HCT116 (cell line): ENCODE results near the gene NHLH1. TPM values are rescaled to one million over a fixed set of nuclear protein-coding genes. Genes with fewer than 3 reads are reported as not detected.

ENCODE experiments used
- ATAC-seq: fragments of 200-7000 bp; cut with Tn5 transposase; 2 replicates; pipeline ENCODE4 v1.9.1; 2020; ENCODE audit warnings: mild to moderate bottlenecking, moderate library complexity
- BruUV-seq: library from RNA; stranded (reverse); fragments of 400-500 nt; replicated peaks from 2 replicates; lab custom pipeline; 2021; lab: Mats Ljungman, UMichigan
- CTCF ChIA-PET: fragments of 300-600 bp; sonication (Branson Sonifier 250); formaldehyde crosslinking; loops from one replicate; lab custom pipeline; 2021; ENCODE audit warnings: antibody characterized with exemption; lab: Charles Lee
- POLR2A ChIA-PET: fragments of 300-600, 350-600 bp; sonication (Branson Sonifier 250); formaldehyde crosslinking; loops from one replicate; lab custom pipeline; 2021; ENCODE audit warnings: antibody characterized with exemption; lab: Charles Lee
- RAD21 ChIA-PET, 2 experiments: fragments of 300-600 bp; sonication (Branson Sonifier 250); formaldehyde crosslinking; loops; one replicate each; lab custom pipeline; 2023; ENCODE audit warnings: low total read pairs in 2 of 2; ENCODE audit not compliant: uncharacterized antibody in 2 of 2, unreplicated experiment in 2 of 2, low non-redundant PET in 1 of 2; lab: Charles Lee
- DNase-seq: peaks from one replicate; pipeline ENCODE4 v3.0.0-alpha.2; 2010; ENCODE audit warnings: low read depth, low spot score
- H2AFZ ChIP-seq: fragments of 200-600 bp; shearing (Covaris generic), sonication (generic); 2 replicates; pipeline ENCODE4 v1.6.1; 2017; ENCODE audit warnings: low read depth, mixed run types, mixed read lengths, antibody characterized with exemption, low read length; ENCODE audit not compliant: poor library complexity, severe bottlenecking
- H3K27ac ChIP-seq: 2 replicates; pipeline ENCODE4 v1.5.1; 2012; ENCODE audit warnings: low read depth, low read length
- H3K27me3 ChIP-seq: fragments of 200-600 bp; sonication (generic); 2 replicates; pipeline ENCODE4 v1.6.1; 2016; ENCODE audit warnings: mixed run types, low read length, mixed read lengths; ENCODE audit not compliant: insufficient read depth
- H3K36me3 ChIP-seq, 2 experiments: fragments of 200-500 bp in 1 of 2; fragments of 200-600 bp in 1 of 2; sonication (Bioruptor generic) in 1 of 2; sonication (generic) in 1 of 2; 2 replicates each; pipeline versions ENCODE4 v1.5.1 to v1.6.1; 2014 to 2016; ENCODE audit warnings: low read length in 2 of 2, inconsistent platforms in 1 of 2, mixed read lengths in 1 of 2, mixed run types in 1 of 2; ENCODE audit not compliant: insufficient read depth in 2 of 2, control insufficient read depth in 1 of 2
- H3K4me1 ChIP-seq, 2 experiments: fragments of 200-600 bp in 1 of 2; sonication (generic) in 1 of 2; 2 replicates each; pipeline versions ENCODE4 v1.5.1 to v1.6.1; 2012 to 2017; ENCODE audit warnings: low read length in 2 of 2, inconsistent platforms in 1 of 2, mild to moderate bottlenecking in 1 of 2, mixed read lengths in 1 of 2, mixed run types in 1 of 2, moderate library complexity in 1 of 2; ENCODE audit not compliant: insufficient read depth in 2 of 2, control insufficient read depth in 1 of 2
- H3K4me2 ChIP-seq: fragments of 200-600 bp; sonication (generic); 2 replicates; pipeline ENCODE4 v1.6.1; 2017; ENCODE audit warnings: mixed run types, low read length, mixed read lengths
- H3K4me3 ChIP-seq, 2 experiments: fragments of 200-600 bp in 1 of 2; sonication (generic) in 1 of 2; replicated peaks in 1 of 2; 2 replicates each; pipeline ENCODE4 v1.5.1; 2011 to 2016; ENCODE audit warnings: low read length in 2 of 2, control low read depth in 1 of 2, low read depth in 1 of 2, mild to moderate bottlenecking in 1 of 2, mixed read lengths in 1 of 2, mixed run types in 1 of 2
- H3K79me2 ChIP-seq: fragments of 200-600 bp; sonication (generic); 2 replicates; pipeline ENCODE4 v1.6.1; 2017; ENCODE audit warnings: mild to moderate bottlenecking, mixed run types, low read length, moderate library complexity, mixed read lengths; ENCODE audit not compliant: insufficient read depth
- H3K9ac ChIP-seq: fragments of 200-600 bp; sonication (generic); 2 replicates; pipeline ENCODE4 v1.6.1; 2016; ENCODE audit warnings: low read length, mixed read lengths
- H3K9me2 ChIP-seq: fragments of 200-600 bp; sonication (generic), shearing (Covaris generic); 2 replicates; pipeline ENCODE4 v1.6.1; 2017; ENCODE audit warnings: mixed run types, mild to moderate bottlenecking, moderate library complexity; ENCODE audit not compliant: insufficient read depth
- H3K9me3 ChIP-seq, 2 experiments: fragments of 200-500 bp in 1 of 2; fragments of 200-600 bp in 1 of 2; sonication (Bioruptor generic) in 1 of 2; sonication (generic) in 1 of 2; 2 replicates each; pipeline ENCODE4 v1.6.1; 2014 to 2017; ENCODE audit warnings: low read length in 2 of 2, mixed read lengths in 2 of 2, inconsistent platforms in 1 of 2, low read depth in 1 of 2, mild to moderate bottlenecking in 1 of 2, mixed run types in 1 of 2, moderate library complexity in 1 of 2; ENCODE audit not compliant: control insufficient read depth in 1 of 2, insufficient read depth in 1 of 2
- H4K20me1 ChIP-seq: fragments of 200-600 bp; sonication (generic), shearing (Covaris generic); 2 replicates; pipeline ENCODE4 v1.6.1; 2017; ENCODE audit warnings: mixed run types, mild to moderate bottlenecking, moderate library complexity; ENCODE audit not compliant: insufficient read depth
- ATF3 ChIP-seq: IDR thresholded peaks from 2 replicates; pipeline ENCODE4 v1.6.1; 2012
- CTCF ChIP-seq, 3 experiments: fragments of 200-600 bp in 1 of 3; sonication (generic) in 1 of 3; IDR thresholded peaks in 2 of 3; conservative IDR thresholded peaks in 1 of 3; 2 replicates each; pipeline ENCODE4 v1.5.1; 2012 to 2017; ENCODE audit warnings: low read depth in 2 of 3, low read length in 2 of 3, antibody characterized with exemption in 1 of 3, borderline replicate concordance in 1 of 3, control low read depth in 1 of 3, mild to moderate bottlenecking in 1 of 3, mixed read lengths in 1 of 3, mixed run types in 1 of 3, moderate library complexity in 1 of 3; ENCODE audit not compliant: insufficient read depth in 1 of 3
- EZH2 ChIP-seq: fragments of 200-600 bp; sonication (generic); IDR thresholded peaks from 2 replicates; pipeline ENCODE4 v1.6.1; 2017; ENCODE audit warnings: antibody characterized with exemption, mixed run types
- JUND ChIP-seq: IDR thresholded peaks from 2 replicates; pipeline ENCODE4 v1.6.1; 2012
- MAX ChIP-seq: IDR thresholded peaks from 2 replicates; pipeline ENCODE4 v1.6.1; 2012
- POLR2A ChIP-seq: IDR thresholded peaks from 2 replicates; pipeline ENCODE4 v1.7.0; 2011; ENCODE audit warnings: borderline replicate concordance; ENCODE audit not compliant: insufficient read depth, insufficient read length; ENCODE audit errors: extremely low read depth
- POLR2AphosphoS5 ChIP-seq: IDR thresholded peaks from 2 replicates; pipeline ENCODE4 v1.6.1; 2011; ENCODE audit warnings: mild to moderate bottlenecking, low read depth, low read length, moderate library complexity
- REST ChIP-seq: IDR thresholded peaks from 2 replicates; pipeline ENCODE4 v1.6.1; 2012; ENCODE audit warnings: low read depth
- SIN3A ChIP-seq: IDR thresholded peaks from 2 replicates; pipeline ENCODE4 v1.6.1; 2012; ENCODE audit warnings: low read depth
- SP1 ChIP-seq: IDR thresholded peaks from 2 replicates; pipeline ENCODE4 v1.6.1; 2012; ENCODE audit warnings: low read depth
- SRF ChIP-seq: IDR thresholded peaks from 2 replicates; pipeline ENCODE4 v1.6.1; 2012; ENCODE audit warnings: low read depth
- TCF7L2 ChIP-seq: IDR thresholded peaks from 2 replicates; pipeline ENCODE4 v1.7.0; 2011; ENCODE audit warnings: borderline replicate concordance, inconsistent platforms; ENCODE audit not compliant: insufficient read depth, insufficient read length; ENCODE audit errors: extremely low read depth
- ZFX ChIP-seq: fragments of 450-650 bp; IDR thresholded peaks from 2 replicates; pipeline ENCODE4 v1.6.1; 2017
- intact Hi-C: fragments of 100-400 bp; cut with micrococcal nuclease; formaldehyde crosslinking; loops from 2 replicates; pipeline ENCODE4 v1.10.0; 2022
- total RNA-seq: library from RNA; stranded (reverse); gene quantifications from one replicate; pipeline ENCODE4 v1.2.1, GENCODE V29; 2021; ENCODE audit not compliant: unreplicated experiment

The NHLH1 gene
- total RNA-seq, 1 experiment from 2014 or later = 0.12 TPM

- intact Hi-C loops = no loop called here
- POLR2A ChIA-PET = no interaction called here
- no peak overlapping the region for H2AFZ ChIP-seq
- ATAC-seq (no peak), DNase-seq (no peak)
- peaks cover 79% of the 10 kb centered on the region for H3K79me2 ChIP-seq
- RAD21 ChIA-PET = no interaction called here
- H3K4me2 ChIP-seq = no peak overlapping the region
- BruUV-seq = no TSS peak
- no peak overlapping the region for H3K9ac ChIP-seq
- no peaks in the 10 kb centered on the region for H4K20me1 ChIP-seq
- no peaks in the 10 kb centered on the region for H3K9me2 ChIP-seq
- no peaks in the 10 kb centered on the region for H3K9me3 ChIP-seq
- no peaks in the 10 kb centered on the region for H3K27me3 ChIP-seq
- no peak for TF ChIP-seq TCF7L2
- no peak for TF ChIP-seq EZH2
- no peak for TF ChIP-seq MAX
- no peak for TF ChIP-seq SP1
- no peak for TF ChIP-seq REST
- TF ChIP-seq SIN3A = no peak
- TF ChIP-seq JUND = no peak
- TF ChIP-seq CTCF (IDR thresholded peaks at IDR 0.05 in 2 of 3, conservative IDR thresholded peaks at IDR 0.05 in 1 of 3; ENCODE audit: borderline replicate concordance in 1 of 3, insufficient read depth in 1 of 3, low read depth in 2 of 3, low read length in 2 of 3) = no peak
- TF ChIP-seq SRF = no peak
- no peak for TF ChIP-seq ATF3
- TF ChIP-seq ZFX = no peak
- no peak for TF ChIP-seq POLR2AphosphoS5
- no peak for TF ChIP-seq POLR2A
- H3K4me3 ChIP-seq = no peak overlapping the region
- no peak overlapping the region for H3K27ac ChIP-seq
- CTCF ChIA-PET = interaction anchor here (1.4 kb wide), 1 partner anchor 76 kb away, joined by 4 read pairs; no protein-coding TSS in a partner anchor
- peaks cover 32 to 36% of the 10 kb centered on the region in 2 experiments for H3K36me3 ChIP-seq
- peaks cover 4 to 12% of the 10 kb centered on the region in 2 experiments; a peak in 3 of 4 replicates for H3K4me1 ChIP-seq
Measured at GRCh38 chr1:160340146-160340545, 26.7 kb upstream of the NHLH1 start.
